ENCODE data around the gene WDR33. TPM values are rescaled to one million over a fixed set of nuclear protein-coding genes. Genes with fewer than 3 reads are reported as not detected.
A peak's percentile ranks its signal among the peaks of the same experiment; 100 is the strongest.

WDR33 gene
- total and polyA plus RNA-seq, 2 of the 13 experiments (the other 11 are each of a cell fraction or from before 2014, with no cell fraction given): 54.9 to 78.2 TPM

- TF ChIP-seq KLF11 (CRISPR knock-in tag; IDR thresholded peaks at IDR 0.05) (peak; percentile 77; the same call in 1 of the 2 replicates), ZNF629 (CRISPR knock-in tag; conservative IDR thresholded peaks at IDR 0.05) (peak; percentile 43; the same call in 1 of the 2 replicates), HMGXB3 (CRISPR knock-in tag; IDR thresholded peaks at IDR 0.05; ENCODE audit: borderline replicate concordance) (peak; percentile 63; the same call in 1 of the 2 replicates), MIER2 (CRISPR knock-in tag; IDR thresholded peaks at IDR 0.05) (peak; percentile 59; the same call in 1 of the 2 replicates), ZBTB42 (CRISPR knock-in tag; IDR thresholded peaks at IDR 0.05) (0 out of 2 replicates have a peak, but pooled peaks have one; percentile 28), ZSCAN5A (CRISPR knock-in tag; IDR thresholded peaks at IDR 0.05; ENCODE audit: borderline replicate concordance) (0 out of 2 replicates have a peak, but pooled peaks have one; percentile 21), EP300 (IDR thresholded peaks at IDR 0.05; ENCODE audit: low read depth in 2 of 2, low read length in 2 of 2) (no peak; a peak in 1 of 4 replicates), EP300 (CRISPR knock-in tag; IDR thresholded peaks at IDR 0.05; ENCODE audit: borderline replicate concordance) (peak; percentile 37; the same call in 1 of the 2 replicates), CBX1 (IDR thresholded peaks at IDR 0.05; ENCODE audit: low read depth) (peak; percentile 36), NFRKB (IDR thresholded peaks at IDR 0.05) (peak; percentile 63; the same call in 1 of the 2 replicates), THAP8 (CRISPR knock-in tag; IDR thresholded peaks at IDR 0.05; ENCODE audit: borderline replicate concordance) (no peak), ZNF282 (IDR thresholded peaks at IDR 0.05; ENCODE audit: partially characterized antibody) (no peak), ZXDC (CRISPR knock-in tag; IDR thresholded peaks at IDR 0.05) (0 out of 2 replicates have a peak, but pooled peaks have one; percentile 1), ZNF121 (CRISPR knock-in tag; IDR thresholded peaks at IDR 0.05) (no peak), ZNF17 (CRISPR knock-in tag; IDR thresholded peaks at IDR 0.05) (no peak), ATF3 (CRISPR knock-in tag; IDR thresholded peaks at IDR 0.05) (peak; percentile 50; the same call in 1 of the 2 replicates), ZNF652 (CRISPR knock-in tag; IDR thresholded peaks at IDR 0.05; ENCODE audit: borderline replicate concordance, low read depth) (0 out of 2 replicates have a peak, but pooled peaks have one; percentile 10), DZIP1 (CRISPR knock-in tag; IDR thresholded peaks at IDR 0.05) (no peak)
Observed at GRCh38 chr2:127701193-127701650, 109.7 kb downstream of the WDR33 start, which contains the start of gene SFT2D3 (continued).
